Amniotic epithelial cell (primary cell): ENCODE measurements around the gene RAB10.
"Not testable (repeated sequence)": the region's sequence is repeated elsewhere in the genome, so short reads cannot be mapped to it uniquely, and the experiment has no call there.

Experiments used
- DNase-seq: peaks from one replicate; pipeline ENCODE4 v3.0.0-alpha.2; 2010; ENCODE audit warnings: low read depth

The RAB10 gene

DNA sequence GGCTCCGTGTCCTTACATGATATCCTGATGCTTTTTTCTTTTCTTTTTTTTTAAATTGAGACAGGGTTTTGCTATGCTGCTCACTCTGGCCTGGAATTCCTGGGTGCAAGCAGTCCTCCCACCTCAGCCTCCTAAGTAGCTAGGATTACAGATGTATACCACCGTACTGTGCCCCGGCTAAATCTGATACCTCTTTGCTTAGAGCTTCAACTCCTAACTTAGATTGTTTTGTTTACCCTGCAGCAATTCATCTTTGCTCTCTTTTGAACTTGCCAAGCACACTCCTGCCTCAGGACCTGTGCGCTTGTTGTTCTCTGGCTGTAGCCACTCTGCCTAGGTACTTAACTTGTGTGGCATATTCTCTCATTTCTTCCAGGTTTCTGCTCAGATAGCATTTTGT lies 24.5 kb downstream of the RAB10 start:
- no peak for DNase-seq

DNA sequence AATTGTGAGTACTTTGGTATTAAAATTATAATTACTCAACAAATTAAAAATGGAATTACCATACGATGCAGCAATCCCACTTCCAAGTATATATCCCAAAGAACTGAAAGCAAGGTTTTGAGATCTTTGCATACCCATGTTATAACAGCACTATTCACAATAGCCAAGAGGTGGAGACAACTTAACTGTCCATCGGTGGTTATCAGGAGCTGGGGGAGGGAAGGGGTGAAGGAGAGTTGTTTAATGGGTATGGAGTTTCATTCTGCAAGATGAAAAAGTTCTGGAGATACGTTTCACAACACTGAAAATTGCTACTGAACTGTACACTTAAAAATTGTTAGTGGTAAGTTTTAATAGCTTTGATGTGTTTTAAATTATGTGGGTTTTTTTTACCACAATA lies 25.7 kb downstream of the RAB10 start:
- peak; percentile 54 for DNase-seq

DNA sequence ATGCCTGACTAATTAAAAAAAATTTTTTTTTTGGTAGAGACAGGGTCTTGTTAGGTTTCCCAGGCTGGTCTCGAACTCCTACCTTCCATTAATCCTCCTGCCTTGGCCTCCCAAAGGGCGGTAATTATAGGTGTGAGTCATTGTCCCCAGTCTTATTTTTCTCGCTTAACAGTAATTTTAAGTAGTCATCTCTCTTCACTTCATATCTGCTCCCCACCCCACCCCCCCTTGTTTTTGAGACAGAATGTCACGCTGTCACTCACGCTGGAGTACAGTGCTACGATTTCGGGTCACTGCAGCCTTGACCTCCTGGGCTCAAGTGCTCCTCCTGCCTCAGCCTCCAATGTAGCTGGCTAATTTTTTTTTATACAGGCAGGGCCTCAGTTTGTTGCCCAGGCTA lies 27.7 kb downstream of the RAB10 start:
- no peak for DNase-seq

DNA sequence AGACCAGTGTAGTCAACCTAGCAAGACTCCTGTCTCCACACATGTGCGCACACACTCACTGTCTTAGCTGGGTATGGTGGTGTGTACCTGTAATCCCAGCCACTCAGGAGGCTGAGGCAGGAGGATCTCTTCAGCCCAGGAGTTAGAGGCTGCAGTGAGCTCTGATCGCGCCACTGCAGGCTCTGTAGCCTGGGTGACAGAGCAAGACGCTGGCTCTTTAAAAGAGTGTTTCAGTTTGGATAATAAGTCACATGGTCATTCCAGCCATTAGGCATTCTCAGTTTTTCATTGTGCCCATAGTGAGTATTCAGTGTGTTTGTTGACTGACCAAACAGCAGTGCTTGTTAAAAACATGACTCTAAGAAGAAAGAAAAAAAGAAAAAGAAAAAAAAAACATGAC lies 31.0 kb downstream of the RAB10 start:
- DNase-seq, result no peak

DNA sequence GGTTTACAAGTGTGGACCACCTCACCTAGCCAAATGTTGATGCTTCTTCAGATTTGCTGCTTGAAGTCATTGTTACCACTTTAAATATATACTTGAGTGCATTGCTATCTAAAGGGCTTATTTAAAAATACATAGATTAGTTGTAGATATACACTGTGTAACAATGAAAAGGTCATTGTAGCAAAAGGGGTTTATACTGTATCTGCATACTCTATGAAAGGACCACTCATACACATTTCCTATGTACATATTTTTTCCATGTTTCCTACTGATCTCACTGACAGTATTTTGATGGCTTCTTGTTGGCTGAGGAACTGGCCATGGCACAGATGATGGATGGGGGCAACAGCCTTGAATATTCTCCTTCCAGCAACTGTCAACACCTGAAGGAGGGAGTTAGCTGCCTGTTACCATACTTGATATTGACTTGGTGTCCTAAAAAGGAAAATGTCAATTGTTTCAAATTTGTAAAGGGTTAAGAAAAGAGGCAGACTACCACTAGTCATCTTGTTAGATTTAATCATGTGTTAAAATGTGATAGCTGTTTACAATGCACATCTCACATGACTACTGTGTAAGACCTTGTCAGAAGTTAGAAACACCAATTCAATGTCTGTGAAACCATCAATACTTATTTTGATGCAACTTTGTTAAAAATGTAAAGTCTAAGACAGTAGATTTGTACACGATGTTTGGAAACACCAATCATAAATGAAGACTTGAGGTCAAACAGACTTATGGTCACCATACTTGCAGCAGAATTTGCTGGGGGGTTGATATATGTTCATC lies 33.5 kb downstream of the RAB10 start:
- DNase-seq, result no peak

DNA sequence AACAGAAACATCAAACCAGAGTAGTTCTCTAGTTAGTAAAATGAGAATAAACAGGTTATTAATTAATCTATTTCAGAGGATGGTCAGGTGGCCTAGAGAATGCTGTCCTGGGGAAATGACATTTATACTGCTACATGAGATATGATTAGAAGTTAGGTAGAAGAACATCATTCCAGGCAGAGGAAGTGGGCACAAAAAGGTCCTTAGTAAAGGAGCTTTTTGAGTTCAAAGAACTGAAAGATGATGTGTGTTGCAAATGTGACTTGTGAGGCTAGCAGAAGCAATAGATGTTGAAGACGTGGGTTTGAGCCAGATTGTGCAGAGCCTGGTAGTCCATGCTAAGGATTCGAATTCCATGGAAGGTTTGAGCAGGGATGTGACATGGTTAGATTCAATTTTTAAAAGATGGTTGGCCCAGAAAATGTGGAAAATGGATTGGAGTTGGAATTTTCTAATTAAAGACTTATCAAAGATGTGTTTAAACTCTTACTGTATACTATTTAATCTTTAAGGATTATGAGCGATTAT lies 34.2 kb downstream of the RAB10 start:
- DNase-seq, result no peak

DNA sequence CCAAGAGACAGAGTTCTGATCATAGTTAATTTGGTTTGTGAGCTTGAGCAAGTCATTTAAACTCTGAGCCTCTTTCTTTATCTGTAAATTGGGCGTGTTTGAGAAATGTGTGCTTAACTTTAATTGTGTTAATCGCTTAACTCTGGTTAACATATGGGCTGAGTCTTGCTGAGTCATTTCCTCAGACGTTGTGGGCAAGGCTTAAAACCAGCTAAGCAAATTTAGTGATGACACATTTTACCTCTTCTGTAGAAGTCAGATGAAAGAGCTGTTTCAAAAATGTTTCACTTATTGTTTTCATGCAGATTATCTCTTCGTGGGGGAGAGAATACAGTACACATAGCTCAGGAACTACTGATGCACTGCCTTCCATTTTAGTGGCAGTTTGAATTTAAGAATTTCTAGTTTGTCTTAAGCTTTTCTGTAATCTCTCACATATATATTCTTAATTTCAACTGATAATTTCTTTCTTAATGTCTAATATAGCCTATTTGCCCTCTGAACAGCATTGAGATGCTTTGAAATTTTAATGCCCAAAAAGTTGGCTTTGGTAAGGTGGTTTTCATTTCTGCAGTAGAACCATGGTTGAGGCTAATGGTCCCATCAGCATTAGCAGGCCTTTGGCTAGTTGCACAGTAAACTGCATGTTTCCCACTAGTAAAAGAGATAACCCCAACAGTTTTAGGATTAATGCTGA lies 34.9 kb downstream of the RAB10 start:
- DNase-seq, result peak; percentile 89

DNA sequence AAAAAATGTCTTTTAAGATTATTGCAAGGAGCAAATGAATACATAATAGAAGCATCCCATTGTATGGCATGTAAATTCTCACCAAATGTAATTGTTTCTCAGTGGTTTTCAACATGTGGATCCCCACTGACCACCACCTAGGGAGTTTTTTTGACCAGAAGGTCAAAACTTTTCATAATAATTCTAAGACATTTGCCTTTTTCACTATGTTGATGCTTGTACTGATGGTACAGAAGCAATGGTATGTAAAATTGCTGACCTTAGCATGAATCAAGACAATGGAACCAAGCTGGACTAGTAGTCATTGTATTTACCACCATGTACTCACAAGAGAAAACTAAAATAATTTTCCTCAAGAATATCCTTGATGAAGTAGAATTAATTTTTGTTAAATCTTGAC lies 36.8 kb downstream of the RAB10 start:
- DNase-seq, result no peak

DNA sequence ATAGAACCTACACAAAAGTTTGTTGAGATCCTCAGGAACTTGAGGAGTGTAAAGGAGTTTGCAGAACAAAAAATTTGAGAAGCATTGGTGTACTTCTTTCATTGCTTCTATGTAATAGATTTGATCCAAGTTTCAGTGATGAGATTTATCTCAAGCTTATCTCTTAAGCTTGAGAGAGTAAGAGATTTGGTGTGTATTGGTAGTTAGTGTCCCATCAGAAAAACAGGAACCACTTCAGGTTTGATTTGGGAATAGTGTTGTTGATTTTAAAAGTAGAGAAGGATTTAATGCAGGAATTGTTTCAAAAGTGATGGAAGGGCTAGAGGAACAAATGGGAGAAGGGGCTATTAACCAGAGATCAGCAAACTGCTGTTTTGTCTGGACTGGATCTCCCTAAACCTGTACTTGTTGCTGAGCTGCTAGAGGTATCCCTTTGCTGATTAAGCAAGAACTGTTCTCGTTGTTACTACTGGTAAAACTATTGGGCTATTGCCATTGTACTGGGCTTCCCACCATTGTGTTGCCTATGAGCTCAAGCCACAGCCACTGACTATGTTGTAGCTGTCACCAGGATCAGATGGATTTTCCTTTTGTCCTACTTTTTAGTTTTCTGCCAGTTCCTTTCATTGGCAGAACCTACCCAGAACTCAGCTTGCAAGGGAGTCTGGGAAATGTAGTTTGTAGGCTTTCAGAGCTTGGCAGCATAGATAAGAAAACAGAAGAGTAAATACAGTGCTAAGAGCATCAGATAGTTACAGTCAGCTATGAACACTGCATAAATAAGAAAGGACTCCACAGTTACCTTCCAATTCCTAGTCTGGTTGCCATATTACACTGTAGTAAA lies 39.3 kb downstream of the RAB10 start:
- peak; percentile 37 for DNase-seq

DNA sequence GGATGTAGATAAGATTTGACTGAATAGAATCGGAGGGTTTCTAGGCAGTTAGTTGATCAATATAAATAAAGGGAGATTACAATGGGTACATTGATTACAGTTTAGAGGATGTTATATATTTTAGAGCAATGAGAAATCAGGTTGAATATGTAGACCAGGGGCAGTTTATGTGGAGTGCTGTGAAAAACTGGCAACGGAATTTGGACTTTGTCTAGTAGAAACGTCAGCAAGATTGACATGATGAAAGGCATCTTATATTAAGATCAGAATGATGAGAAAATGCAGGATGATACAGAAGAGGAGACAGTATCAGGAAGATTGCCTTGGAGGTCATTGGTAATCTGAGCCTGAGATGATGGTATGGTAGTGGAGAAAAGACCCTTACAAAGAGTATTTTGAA lies 39.9 kb downstream of the RAB10 start:
- DNase-seq, result no peak

DNA sequence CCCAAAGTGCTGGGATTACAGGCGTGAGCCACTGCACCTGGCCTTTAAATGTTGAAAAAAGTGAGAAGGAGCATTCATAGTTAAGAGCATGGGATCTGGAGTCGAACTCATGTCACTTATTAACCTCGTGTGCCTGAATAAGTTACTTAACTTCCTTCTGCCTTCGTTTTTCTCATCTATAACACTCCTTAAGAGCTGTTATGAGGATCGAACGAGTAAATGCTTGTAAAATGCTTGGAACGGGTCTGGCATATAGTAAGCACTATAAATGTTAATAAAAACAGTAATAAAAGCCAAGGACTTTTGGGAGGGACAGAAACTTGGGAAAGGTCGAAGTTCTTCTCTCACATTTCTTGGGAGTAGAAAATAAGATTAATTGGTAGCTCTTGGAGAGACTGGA lies 40.8 kb downstream of the RAB10 start:
- DNase-seq, result no peak

DNA sequence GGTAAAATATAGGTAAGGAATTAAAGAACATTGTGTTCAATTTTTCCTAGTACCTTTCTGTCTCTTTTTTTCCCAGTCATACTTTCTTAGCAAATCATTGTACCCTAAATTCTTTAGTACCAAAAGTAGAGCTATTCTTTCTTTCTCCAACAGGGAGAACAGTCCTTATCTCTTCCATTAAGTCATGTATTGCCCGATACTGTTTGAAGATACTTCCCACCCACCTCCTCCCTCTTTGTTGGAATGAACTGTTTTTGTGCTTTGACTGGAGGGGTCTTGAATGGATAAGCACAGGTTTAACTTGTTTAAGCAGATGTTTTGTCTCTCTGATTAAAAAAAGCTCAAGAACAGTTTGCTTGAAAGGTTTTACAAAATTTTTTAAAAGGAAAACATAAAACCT lies 41.3 kb downstream of the RAB10 start:
- DNase-seq, result no peak

DNA sequence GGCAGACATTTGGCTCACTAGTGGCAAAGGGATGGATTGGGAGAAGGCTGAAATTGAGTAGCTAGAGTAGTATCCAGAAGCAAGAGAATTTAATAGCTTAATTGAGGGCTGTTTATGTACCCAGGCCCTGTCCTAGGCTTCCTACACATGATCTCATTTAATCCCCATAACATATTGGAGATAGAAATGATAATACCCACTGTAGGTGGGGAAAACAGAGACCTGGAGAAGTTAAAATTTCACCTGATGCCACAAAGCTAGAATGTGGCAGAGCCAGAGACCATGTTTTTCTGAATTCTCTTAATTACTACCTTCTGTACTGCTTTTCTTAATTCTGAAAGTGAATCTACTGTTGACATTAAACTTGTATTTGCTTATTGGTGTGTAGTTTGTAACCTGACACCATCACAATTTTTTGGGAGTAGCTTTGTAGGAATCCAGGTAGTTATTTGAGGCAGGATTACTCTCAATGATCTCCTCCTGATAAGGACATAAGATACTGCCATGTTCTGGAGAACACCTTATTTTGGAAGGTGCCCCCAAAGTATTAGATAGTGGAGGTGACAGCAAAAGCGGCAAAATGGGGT lies 42.2 kb downstream of the RAB10 start:
- no peak for DNase-seq

DNA sequence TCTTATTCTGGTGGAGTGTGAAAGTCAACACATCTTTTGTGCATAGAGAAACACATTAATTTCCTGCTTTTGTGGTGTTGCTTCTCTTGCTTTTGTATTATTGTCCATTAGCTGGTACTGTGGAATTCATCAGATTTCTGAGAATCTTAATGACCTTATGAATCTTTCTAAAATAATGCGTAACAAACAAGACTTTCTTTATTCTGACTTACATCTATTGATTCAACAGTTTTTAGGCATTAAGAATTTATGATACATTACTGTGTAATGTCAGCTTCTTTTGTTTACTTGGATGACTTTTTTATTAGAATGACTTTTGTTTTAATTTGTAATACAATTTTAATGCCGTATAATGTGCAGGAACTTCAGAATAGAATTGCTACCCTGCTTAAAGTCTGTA lies 43.4 kb downstream of the RAB10 start:
- DNase-seq, result no peak

DNA sequence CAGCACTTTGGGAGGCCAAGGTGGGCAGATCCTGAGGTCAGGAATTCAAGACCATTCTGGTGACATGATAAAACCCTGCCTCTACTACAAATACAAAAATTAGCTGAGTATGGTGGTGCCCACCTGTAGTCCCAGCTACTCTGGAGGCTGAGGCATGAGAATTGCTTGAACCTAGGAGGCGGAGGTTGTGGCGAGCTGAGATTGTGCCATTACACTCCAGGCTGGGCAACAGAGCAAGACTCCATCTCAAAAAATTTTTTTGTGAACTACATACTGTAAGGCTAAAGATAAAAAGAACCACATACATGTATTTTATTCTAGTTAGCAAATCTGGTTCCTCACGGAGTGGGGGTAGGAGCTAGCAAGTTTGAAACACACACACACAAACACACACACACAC lies 45.1 kb downstream of the RAB10 start:
- no peak for DNase-seq

DNA sequence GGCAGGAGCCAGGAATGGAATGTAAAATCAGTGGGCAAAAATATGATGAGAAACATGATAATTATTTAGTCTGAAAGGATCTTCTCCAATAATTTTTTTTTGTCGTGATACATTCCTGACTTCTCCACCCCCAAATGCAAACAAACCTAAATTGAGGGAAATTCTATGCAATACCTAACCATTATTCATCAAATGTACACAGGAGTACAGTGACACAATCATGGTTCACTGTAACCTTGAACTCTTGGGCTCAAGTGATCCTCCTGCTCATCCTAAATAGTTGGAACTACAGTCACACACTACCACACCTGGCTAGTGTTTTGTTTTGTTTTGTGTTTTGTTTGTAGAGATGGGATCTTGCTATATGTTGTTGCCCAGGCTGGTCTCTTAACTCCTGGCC lies 46.5 kb downstream of the RAB10 start:
- no peak for DNase-seq

DNA sequence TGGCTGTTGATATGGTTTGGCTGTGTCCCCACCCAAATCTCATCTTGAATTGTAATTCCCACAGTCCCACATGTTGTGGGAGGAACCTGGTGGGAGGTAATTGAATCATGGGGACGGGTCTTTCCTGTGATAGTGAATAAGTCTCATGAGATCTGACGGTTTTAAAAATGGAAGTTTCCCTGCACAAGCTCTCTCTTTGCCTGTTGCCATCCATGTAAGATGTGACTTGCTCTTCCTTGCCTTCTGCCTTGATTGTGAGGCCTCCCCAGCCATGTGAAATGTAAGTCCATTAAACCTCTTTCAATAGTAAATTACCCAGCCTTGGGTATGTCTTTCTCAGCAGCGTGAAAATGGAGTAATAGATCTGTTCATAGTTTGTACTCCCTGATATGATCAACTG lies 47.0 kb downstream of the RAB10 start:
- not testable (repeated sequence) for DNase-seq

DNA sequence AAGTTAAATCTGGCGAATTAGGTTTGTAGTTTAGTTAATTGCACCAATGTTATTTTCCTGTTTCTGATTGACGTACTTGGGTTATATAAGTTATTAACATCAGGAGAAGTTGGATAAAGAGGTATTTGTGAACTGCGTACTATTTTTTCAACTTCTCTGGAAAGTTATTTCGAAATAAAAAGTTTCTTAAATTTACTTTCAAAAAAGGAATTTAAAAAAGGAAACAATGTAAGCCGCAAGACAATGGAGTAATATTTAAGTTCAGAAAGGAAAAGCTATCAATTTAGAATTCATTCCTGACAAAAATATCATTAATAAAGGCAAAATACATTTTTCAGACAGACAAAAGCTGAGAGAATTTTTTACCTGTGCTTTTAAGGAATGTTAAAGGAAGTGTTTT lies 47.7 kb downstream of the RAB10 start:
- no peak for DNase-seq

DNA sequence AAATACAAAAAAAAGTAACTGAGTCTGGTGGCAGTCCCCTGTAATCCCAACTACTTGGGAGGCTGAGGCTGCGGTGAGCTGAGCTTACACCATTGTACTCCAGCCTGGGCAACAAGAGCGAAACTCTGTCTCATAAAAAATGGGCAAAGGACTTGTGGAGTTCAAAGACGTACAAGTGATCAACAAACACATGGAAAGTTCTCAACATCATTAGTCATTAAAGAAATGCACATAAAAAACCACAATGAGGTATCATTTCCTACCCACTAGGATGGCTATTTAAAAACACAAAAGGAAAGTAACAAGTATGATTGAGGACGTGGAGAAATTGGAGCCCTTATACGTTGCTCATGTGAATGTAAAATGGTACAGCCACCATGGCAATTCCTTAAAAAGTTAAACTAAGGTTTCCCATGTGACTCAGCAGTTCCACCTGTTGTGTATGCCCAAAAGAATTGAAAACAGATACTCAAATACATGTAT lies 52.3 kb downstream of the RAB10 start:
- DNase-seq, result peak; percentile 78

DNA sequence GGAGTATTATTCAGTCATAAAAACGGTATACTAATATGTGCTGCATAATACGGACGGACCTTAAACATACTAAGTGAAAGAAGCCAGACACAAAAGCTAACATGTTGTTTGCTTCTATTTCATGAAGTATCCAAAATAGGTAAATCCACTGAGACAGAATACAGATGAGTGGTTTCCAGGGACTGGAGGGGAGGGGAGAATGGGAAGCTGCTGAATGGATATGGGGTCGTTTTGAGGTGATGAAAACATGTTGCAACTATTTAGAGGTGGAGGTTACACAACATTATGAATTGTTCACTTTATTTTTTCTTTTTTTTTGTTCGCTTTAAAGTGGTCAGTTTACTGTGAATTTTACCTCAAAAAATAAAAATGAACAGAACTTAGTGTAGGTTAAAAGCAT lies 52.9 kb downstream of the RAB10 start:
- DNase-seq, result peak; percentile 40

DNA sequence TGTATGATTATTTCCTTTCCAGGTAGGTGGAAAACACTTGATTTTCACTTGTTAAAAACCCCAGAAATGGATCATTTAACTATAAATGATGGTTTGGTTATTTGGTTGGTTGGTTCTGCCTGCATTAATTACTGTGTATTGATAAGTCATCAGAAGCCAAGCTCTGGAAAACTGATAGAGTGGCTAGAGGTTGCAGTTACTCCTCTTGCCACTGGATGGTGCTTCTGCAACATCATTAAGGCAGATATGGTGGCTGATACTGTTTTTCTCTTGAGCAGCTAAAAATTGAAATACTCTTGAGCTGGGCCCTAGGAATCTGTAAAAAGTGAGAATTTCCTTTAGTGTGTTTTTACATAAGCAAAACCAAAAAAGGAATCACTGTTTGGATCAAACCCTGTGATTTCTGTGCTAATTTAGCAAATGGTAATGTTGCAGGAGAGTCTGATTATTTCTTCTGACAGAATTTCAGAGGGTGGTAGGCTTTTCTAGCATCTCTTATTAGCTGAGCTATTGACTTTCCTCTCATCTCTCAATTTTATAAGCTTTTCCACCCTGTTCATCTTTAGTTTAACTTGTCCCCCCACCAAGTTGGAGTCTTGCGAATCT lies 54.3 kb downstream of the RAB10 start:
- peak; percentile 39 for DNase-seq

DNA sequence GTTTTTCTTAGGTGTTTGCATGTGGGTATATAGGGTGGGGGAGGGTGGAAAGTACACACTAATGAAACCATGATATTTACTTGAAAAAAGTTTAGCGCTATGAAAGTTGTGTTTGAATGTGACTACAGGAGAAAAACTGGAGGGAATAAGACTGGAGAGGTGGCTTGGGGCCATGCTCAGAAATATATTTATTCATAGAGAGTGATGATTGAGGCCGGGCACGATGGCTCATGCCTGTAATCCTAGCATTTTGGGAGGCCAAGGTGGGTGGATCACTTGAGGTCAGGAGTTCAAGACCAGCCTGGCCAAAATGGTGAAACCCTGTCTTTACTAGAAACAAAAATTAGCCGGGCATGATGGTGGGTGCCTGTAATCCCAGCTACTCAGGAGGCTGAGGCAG lies 55.0 kb downstream of the RAB10 start:
- not testable (repeated sequence) for DNase-seq
